HL-60 (cell line): ENCODE results near the gene SMO.

Source experiments
- DNase-seq, 2 experiments: peaks; one replicate each; pipeline ENCODE4 v3.0.0-alpha.2; 2010 to 2020; ENCODE audit warnings: low read depth in 1 of 2, low spot score in 1 of 2
- H3K27ac ChIP-seq: fragments of 250-450 bp; sonication (Bioruptor Pico); replicated peaks from 2 replicates; pipeline ENCODE4 v1.5.1; 2020; ENCODE audit warnings: mild to moderate bottlenecking, moderate library complexity
- H3K27me3 ChIP-seq: fragments of 250-450 bp; sonication (Bioruptor Pico); 2 replicates; pipeline ENCODE4 v1.5.1; 2021; ENCODE audit warnings: mild to moderate bottlenecking, moderate library complexity; ENCODE audit not compliant: insufficient read depth, poor library complexity, severe bottlenecking
- H3K4me3 ChIP-seq: replicated peaks from 2 replicates; pipeline ENCODE4 v1.5.1; 2011; ENCODE audit warnings: mild to moderate bottlenecking, control low read depth, low read length; ENCODE audit not compliant: insufficient read depth
- CTCF ChIP-seq: IDR thresholded peaks from one replicate; pipeline ENCODE4 v1.5.1; 2011; ENCODE audit warnings: low read length, control low read depth, inconsistent platforms; ENCODE audit not compliant: insufficient read depth
- GABPA ChIP-seq: IDR thresholded peaks from 2 replicates; pipeline ENCODE4 v1.6.1; 2012; ENCODE audit warnings: low read depth
- POLR2AphosphoS5 ChIP-seq: IDR thresholded peaks from 2 replicates; pipeline ENCODE4 v1.6.1; 2012; ENCODE audit warnings: low read depth
- SPI1 ChIP-seq: IDR thresholded peaks from 2 replicates; pipeline ENCODE4 v1.6.1; 2012; ENCODE audit warnings: low read depth, mild to moderate bottlenecking, borderline replicate concordance
- long read RNA-seq: library from polyadenylated mRNA; unstranded; transcript quantifications from one replicate; pipeline ENCODE4 v2.0.0, GENCODE V29; 2020
- TF ChIP-seq, protein P1 (sequence below): IDR thresholded peaks from 2 replicates; pipeline ENCODE4 v1.6.1; 2012; ENCODE audit warnings: low read depth; ENCODE audit not compliant: insufficient replicate concordance

Gene SMO
- long read RNA-seq: 0 reads

- DNase-seq: no peak
- Histone ChIP-seq H3K27me3 (peaks cover 39% of the 10 kb centered on the region), H3K27ac (no peak within 1 kb of the TSS), H3K4me3 (peak within 1 kb of the TSS; percentile 37)
- TF ChIP-seq, protein P1, sequence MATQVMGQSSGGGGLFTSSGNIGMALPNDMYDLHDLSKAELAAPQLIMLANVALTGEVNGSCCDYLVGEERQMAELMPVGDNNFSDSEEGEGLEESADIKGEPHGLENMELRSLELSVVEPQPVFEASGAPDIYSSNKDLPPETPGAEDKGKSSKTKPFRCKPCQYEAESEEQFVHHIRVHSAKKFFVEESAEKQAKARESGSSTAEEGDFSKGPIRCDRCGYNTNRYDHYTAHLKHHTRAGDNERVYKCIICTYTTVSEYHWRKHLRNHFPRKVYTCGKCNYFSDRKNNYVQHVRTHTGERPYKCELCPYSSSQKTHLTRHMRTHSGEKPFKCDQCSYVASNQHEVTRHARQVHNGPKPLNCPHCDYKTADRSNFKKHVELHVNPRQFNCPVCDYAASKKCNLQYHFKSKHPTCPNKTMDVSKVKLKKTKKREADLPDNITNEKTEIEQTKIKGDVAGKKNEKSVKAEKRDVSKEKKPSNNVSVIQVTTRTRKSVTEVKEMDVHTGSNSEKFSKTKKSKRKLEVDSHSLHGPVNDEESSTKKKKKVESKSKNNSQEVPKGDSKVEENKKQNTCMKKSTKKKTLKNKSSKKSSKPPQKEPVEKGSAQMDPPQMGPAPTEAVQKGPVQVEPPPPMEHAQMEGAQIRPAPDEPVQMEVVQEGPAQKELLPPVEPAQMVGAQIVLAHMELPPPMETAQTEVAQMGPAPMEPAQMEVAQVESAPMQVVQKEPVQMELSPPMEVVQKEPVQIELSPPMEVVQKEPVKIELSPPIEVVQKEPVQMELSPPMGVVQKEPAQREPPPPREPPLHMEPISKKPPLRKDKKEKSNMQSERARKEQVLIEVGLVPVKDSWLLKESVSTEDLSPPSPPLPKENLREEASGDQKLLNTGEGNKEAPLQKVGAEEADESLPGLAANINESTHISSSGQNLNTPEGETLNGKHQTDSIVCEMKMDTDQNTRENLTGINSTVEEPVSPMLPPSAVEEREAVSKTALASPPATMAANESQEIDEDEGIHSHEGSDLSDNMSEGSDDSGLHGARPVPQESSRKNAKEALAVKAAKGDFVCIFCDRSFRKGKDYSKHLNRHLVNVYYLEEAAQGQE: no peak
- TF ChIP-seq SPI1 (no peak), GABPA (no peak), CTCF (no peak), POLR2AphosphoS5 (no peak)
These were observed at the start of gene SMO for GRCh38 chr7:129188372-129188891. Gene SMO (plus strand): TSS chr7:129188633. CDS start chr7:129189152, 519 bp downstream.

- no peak overlapping the region for H3K4me3 ChIP-seq
- peaks cover 8% of the 10 kb centered on the region for H3K27me3 ChIP-seq
- TF ChIP-seq POLR2AphosphoS5 (no peak), CTCF (no peak), SPI1 (no peak), GABPA (no peak)
- TF ChIP-seq, protein P1: no peak
- DNase-seq: no peak
- H3K27ac ChIP-seq: no peak overlapping the region
These were observed 44.7 kb upstream of the SMO start for GRCh38 chr7:129143724-129144094.

DNA sequence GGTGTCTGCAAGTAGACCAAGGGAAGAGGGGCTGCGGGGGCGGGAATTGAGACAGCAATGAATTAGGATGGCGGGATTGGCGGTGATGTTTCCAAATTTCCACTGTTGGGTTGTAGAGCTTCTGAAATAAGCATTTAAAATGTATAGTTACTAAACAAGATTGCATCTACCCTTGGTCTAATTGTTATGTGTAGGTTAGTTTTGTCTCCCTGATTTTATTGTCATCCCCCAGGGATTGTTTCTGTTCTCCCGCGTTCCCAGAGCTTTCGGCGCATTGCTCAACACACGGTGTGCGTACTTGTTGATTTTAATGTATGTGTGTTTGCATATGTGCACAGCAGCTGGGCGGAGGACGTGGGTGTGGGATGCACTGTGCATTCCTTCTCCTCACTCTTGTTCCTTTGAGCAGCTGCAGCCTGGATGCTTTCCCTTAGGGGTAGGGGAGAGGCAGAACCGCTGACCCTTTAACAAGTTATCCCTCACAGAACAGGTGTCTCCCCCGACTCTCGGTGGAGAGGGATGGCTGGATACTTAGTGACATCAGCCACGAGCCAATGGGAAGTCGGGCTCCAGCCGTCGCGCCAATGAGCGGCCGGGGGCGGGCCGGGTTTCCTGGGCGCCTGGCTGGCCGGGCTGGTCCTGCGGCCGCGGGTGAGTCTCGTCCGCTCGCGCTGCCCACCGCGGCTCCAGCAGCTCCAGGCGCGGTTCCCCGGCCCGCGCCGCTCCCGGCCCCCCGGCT, 44.2 kb upstream of the SMO start, which contains the start of gene TSPAN33:
Gene TSPAN33, plus strand, starts transcription at position 613 of the 739 bp plus-strand sequence. CDS start 274 bp downstream, outside the sequence.
- Histone ChIP-seq H3K27ac (no peak within 1 kb of the TSS), H3K4me3 (peak within 1 kb of the TSS; percentile 49), H3K27me3 (peaks cover 8% of the 10 kb centered on the region)
- peak; percentile 38 to 61 for DNase-seq
- TF ChIP-seq, protein P1: no peak
- TF ChIP-seq SPI1 (no peak), GABPA (no peak), POLR2AphosphoS5 (no peak), CTCF (no peak)
